Stimulated activated CD8-positive, alpha-beta memory T cell treated with anti-CD3 and anti-CD28 coated beads, Interleukin-15, amount 100 ng/mL, for 4 hours (primary cell): ENCODE results near the gene RAVER1.
A peak's percentile ranks its signal among the peaks of the same experiment; 100 is the strongest.
"Not testable (repeated sequence)": the region's sequence is repeated elsewhere in the genome, so short reads cannot be mapped to it uniquely, and the experiment has no call there.

Experiments used
- DNase-seq, 2 donors: peaks; one replicate each; pipeline ENCODE4 v3.0.0-alpha.2; 2020; ENCODE audit warnings: low read depth in 2 of 2

Gene RAVER1

GRCh38 chr19:10344780-10345179 lies 11.5 kb upstream of the RAVER1 start:
- no peak for DNase-seq

GRCh38 chr19:10343495-10343894 lies 10.2 kb upstream of the RAVER1 start:
- DNase-seq: no peak

GRCh38 chr19:10339977-10340376 lies 6.6 kb upstream of the RAVER1 start:
- DNase-seq: no peak

- peak; percentile 27 to 30 for DNase-seq
These were observed 6.1 kb upstream of the RAVER1 start, which contains the start of gene ICAM3 for GRCh38 chr19:10339380-10339960. TSS of gene ICAM3 (minus strand) at chr19:10339624. CDS start at chr19:10339614, 10 bp downstream.

GRCh38 chr19:10338940-10339339 lies 5.6 kb upstream of the RAVER1 start:
- DNase-seq: no peak

- not testable (repeated sequence) for DNase-seq
These were observed 3.4 kb upstream of the RAVER1 start for GRCh38 chr19:10336725-10337124.

GRCh38 chr19:10335352-10335985 lies 2.1 kb upstream of the RAVER1 start:
- DNase-seq: no peak

GRCh38 chr19:10334588-10335351 lies 1.4 kb upstream of the RAVER1 start:
- DNase-seq: no peak

- DNase-seq: no peak
These were observed 644 bp upstream of the RAVER1 start for GRCh38 chr19:10333758-10334587.

GRCh38 chr19:10332158-10332964 lies 968 bp downstream of the RAVER1 start:
- no peak for DNase-seq

- DNase-seq: no peak
These were observed 3.8 kb downstream of the RAVER1 start for GRCh38 chr19:10329555-10329954.

GRCh38 chr19:10328558-10329429 lies 4.5 kb downstream of the RAVER1 start:
- no peak for DNase-seq

GRCh38 chr19:10327793-10328192 lies 5.5 kb downstream of the RAVER1 start:
- DNase-seq: no peak

GRCh38 chr19:10325732-10326131 lies 7.6 kb downstream of the RAVER1 start:
- no peak for DNase-seq

- no peak for DNase-seq
These were observed 11.2 kb downstream of the RAVER1 start for GRCh38 chr19:10321874-10322835.

- DNase-seq: no peak
These were observed 11.9 kb downstream of the RAVER1 start for GRCh38 chr19:10321417-10321797.

GRCh38 chr19:10320602-10321416 lies 12.5 kb downstream of the RAVER1 start:
- no peak for DNase-seq
